OCI-LY3 (cell line): Measurements from ENCODE around the gene SHQ1.

Experiments
- CTCF ChIP-seq: fragments of 200-600, 300-600 bp; sonication (generic); IDR thresholded peaks from 2 replicates; pipeline ENCODE4 v1.5.1; 2014; ENCODE audit warnings: antibody characterized with exemption, low read length, low read depth
- EZH2phosphoT487 ChIP-seq: fragments of 200-600 bp; shearing (Covaris generic); IDR thresholded peaks from 2 replicates; pipeline ENCODE4 v1.6.1; 2018; ENCODE audit warnings: antibody characterized with exemption, mixed run types, low read depth

- TF ChIP-seq CTCF (no peak), EZH2phosphoT487 (no peak)
Measured at GRCh38 chr3:72846166-72846565, 2.1 kb downstream of the SHQ1 start.
